Caco-2 (cell line): ENCODE measurements around the gene KCNT2. TPM values are rescaled to one million over a fixed set of nuclear protein-coding genes. Genes with fewer than 3 reads are reported as not detected.
A peak's percentile ranks its signal among the peaks of the same experiment; 100 is the strongest.

Source experiments
- BruUV-seq: library from RNA; stranded (reverse); fragments of 400-500 nt; replicated peaks from 2 replicates; lab custom pipeline; 2021; lab: Mats Ljungman, UMichigan
- CTCF ChIA-PET: fragments of 300-600 bp; sonication (Branson Sonifier 250); formaldehyde crosslinking; loops from one replicate; lab custom pipeline; 2022; ENCODE audit warnings: antibody characterized with exemption; lab: Charles Lee
- POLR2A ChIA-PET: fragments of 300-600 bp; sonication (Branson Sonifier 250); formaldehyde crosslinking; loops from one replicate; lab custom pipeline; 2022; ENCODE audit warnings: antibody characterized with exemption; lab: Charles Lee
- DNase-seq, 2 experiments: peaks; one replicate each; pipeline versions ENCODE4 v3.0.0 to v3.0.0-alpha.2; 2020 to 2022
- H3K27me3 ChIP-seq: replicated peaks from 2 replicates; pipeline ENCODE4 v1.6.0; 2011; ENCODE audit warnings: low read length; ENCODE audit not compliant: control insufficient read depth, insufficient read depth
- H3K36me3 ChIP-seq: 2 replicates; pipeline ENCODE4 v1.5.1; 2011; ENCODE audit warnings: low read length; ENCODE audit not compliant: control insufficient read depth, insufficient read depth
- H3K4me1 ChIP-seq: fragments of 250-450 bp; sonication (Bioruptor Pico); 2 replicates; pipeline ENCODE4 v1.5.1; 2020; ENCODE audit warnings: mild to moderate bottlenecking
- H3K4me3 ChIP-seq: 2 replicates; pipeline ENCODE4 v1.5.1; 2011; ENCODE audit warnings: low read depth, mild to moderate bottlenecking, control low read depth, low read length
- H3K9me3 ChIP-seq: fragments of 250-450 bp; sonication (Bioruptor Pico); 2 replicates; pipeline ENCODE4 v1.5.1; 2020; ENCODE audit warnings: mild to moderate bottlenecking, moderate library complexity
- H3K27ac Mint-ChIP-seq: one replicate; pipeline ENCODE4 v1.8.0; 2022; ENCODE audit warnings: mixed read lengths; ENCODE audit not compliant: unreplicated experiment
- H3K27me3 Mint-ChIP-seq: one replicate; pipeline ENCODE4 v1.8.0; 2022; ENCODE audit warnings: mixed read lengths; ENCODE audit not compliant: insufficient read depth, unreplicated experiment
- H3K36me3 Mint-ChIP-seq: one replicate; pipeline ENCODE4 v1.8.0; 2022; ENCODE audit warnings: mild to moderate bottlenecking, mixed read lengths; ENCODE audit not compliant: insufficient read depth, unreplicated experiment
- H3K4me1 Mint-ChIP-seq: one replicate; pipeline ENCODE4 v1.8.0; 2022; ENCODE audit warnings: low read depth, mixed read lengths; ENCODE audit not compliant: unreplicated experiment
- H3K4me3 Mint-ChIP-seq: one replicate; pipeline ENCODE4 v1.8.0; 2022; ENCODE audit warnings: mild to moderate bottlenecking, moderate library complexity, mixed read lengths; ENCODE audit not compliant: unreplicated experiment
- H3K9me3 Mint-ChIP-seq: one replicate; pipeline ENCODE4 v1.8.0; 2022; ENCODE audit warnings: mixed read lengths; ENCODE audit not compliant: unreplicated experiment
- intact Hi-C: fragments of 100-400 bp; cut with micrococcal nuclease; formaldehyde crosslinking; loops from one replicate; pipeline ENCODE4 v1.10.0; 2022; ENCODE audit not compliant: unreplicated experiment
- total RNA-seq: library from RNA; stranded (reverse); gene quantifications from 2 replicates; pipeline ENCODE4 v1.2.3, GENCODE V29; 2022
- TF ChIP-seq, protein P1 (sequence below), 2 experiments: fragments of 200-600 bp in 1 of 2; IDR thresholded peaks; 1 replicate in 1 of 2; 2 replicates in 1 of 2; pipeline versions ENCODE4 v1.5.1 to v1.8.0; 2011 to 2022; ENCODE audit warnings: antibody characterized with exemption in 1 of 2, control low read depth in 1 of 2, inconsistent platforms in 1 of 2, low read depth in 1 of 2, low read length in 1 of 2, mild to moderate bottlenecking in 1 of 2, moderate library complexity in 1 of 2; ENCODE audit not compliant: insufficient read depth in 1 of 2, severe bottlenecking in 1 of 2, unreplicated experiment in 1 of 2

KCNT2 gene
- total RNA-seq, 1 experiment from 2014 or later, result not detected

DNA sequence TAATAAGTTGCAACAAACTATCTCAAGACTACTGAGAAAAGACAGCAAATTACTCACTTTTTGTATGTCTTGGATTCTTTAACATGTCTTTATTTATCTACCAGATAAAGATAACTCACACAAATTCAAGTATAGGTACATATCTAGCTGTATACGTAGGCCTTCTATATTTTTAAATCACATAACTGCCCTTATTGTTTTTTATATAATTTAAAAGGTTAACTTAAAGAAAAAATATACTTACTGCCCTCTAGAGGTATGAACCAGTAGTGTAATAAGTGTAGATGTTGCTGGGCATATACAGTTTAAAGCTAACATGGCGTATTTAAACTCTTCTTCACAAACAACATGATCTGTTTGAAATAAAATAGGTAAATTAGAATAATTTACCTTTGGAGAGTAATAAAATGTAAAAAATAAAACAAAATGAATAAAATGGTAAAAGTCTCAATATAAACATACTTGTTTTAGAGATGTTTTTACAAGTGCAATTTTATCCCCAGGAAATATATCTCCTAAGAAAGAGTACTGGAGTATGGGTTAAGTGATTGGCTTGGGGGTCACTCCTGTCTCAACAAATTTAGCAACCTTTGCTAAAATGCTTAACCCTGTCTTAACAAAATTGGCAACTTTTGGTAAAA is 235.2 kb downstream of the KCNT2 start:
- H3K4me3 ChIP-seq, result no peak overlapping the region
- ChIA-PET POLR2A (no interaction called here), CTCF (no interaction called here)
- H3K9me3 Mint-ChIP-seq, result no peaks in the 10 kb centered on the region
- no peaks in the 10 kb centered on the region for H3K4me1 ChIP-seq
- DNase-seq, result no peak
- TF ChIP-seq, protein P1, sequence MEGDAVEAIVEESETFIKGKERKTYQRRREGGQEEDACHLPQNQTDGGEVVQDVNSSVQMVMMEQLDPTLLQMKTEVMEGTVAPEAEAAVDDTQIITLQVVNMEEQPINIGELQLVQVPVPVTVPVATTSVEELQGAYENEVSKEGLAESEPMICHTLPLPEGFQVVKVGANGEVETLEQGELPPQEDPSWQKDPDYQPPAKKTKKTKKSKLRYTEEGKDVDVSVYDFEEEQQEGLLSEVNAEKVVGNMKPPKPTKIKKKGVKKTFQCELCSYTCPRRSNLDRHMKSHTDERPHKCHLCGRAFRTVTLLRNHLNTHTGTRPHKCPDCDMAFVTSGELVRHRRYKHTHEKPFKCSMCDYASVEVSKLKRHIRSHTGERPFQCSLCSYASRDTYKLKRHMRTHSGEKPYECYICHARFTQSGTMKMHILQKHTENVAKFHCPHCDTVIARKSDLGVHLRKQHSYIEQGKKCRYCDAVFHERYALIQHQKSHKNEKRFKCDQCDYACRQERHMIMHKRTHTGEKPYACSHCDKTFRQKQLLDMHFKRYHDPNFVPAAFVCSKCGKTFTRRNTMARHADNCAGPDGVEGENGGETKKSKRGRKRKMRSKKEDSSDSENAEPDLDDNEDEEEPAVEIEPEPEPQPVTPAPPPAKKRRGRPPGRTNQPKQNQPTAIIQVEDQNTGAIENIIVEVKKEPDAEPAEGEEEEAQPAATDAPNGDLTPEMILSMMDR (IDR thresholded peaks at IDR 0.05; ENCODE audit: insufficient read depth in 1 of 2, low read depth in 1 of 2, low read length in 1 of 2, severe bottlenecking in 1 of 2, unreplicated experiment in 1 of 2), result peak; percentile 33 to 47
- no peaks in the 10 kb centered on the region for H3K27me3 ChIP-seq
- intact Hi-C loops, result loop anchor here (2.0 kb wide), 1 partner anchor 18 kb away; no protein-coding TSS in a partner anchor
- H3K27ac Mint-ChIP-seq, result no peak overlapping the region
- no peaks in the 10 kb centered on the region for H3K36me3 ChIP-seq
- peaks cover 2% of the 10 kb centered on the region for H3K27me3 Mint-ChIP-seq
- no peaks in the 10 kb centered on the region for H3K36me3 Mint-ChIP-seq
- H3K4me1 Mint-ChIP-seq, result peaks cover 4% of the 10 kb centered on the region
- H3K4me3 Mint-ChIP-seq, result no peak overlapping the region
- BruUV-seq, result no TSS peak
- no peaks in the 10 kb centered on the region for H3K9me3 ChIP-seq

DNA sequence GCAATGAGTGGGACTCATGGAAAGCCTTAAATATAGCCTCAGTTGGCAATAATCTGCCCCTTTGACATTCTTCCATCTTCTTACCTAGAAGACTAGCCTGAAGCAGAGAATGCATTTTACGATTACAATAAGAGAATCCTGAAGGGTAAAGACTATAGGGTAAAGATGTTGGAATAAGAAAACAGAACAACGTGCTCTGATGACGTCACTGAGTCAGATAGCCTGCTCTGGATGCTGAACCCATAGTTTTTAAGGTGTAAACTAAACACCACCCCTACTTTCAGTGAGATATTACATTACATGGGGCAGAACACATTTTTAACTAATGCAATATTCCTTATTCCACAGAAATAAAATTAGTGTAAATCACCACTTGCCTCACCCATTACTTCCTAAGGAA is 240.4 kb downstream of the KCNT2 start:
- no peak overlapping the region for H3K4me3 ChIP-seq
- Mint-ChIP-seq H3K36me3 (no peaks in the 10 kb centered on the region), H3K4me3 (no peak overlapping the region), H3K4me1 (no peaks in the 10 kb centered on the region), H3K27me3 (peaks cover 2% of the 10 kb centered on the region), H3K9me3 (no peaks in the 10 kb centered on the region), H3K27ac (no peak overlapping the region)
- H3K4me1 ChIP-seq, result no peaks in the 10 kb centered on the region
- no peak for DNase-seq
- no peaks in the 10 kb centered on the region for H3K27me3 ChIP-seq
- H3K9me3 ChIP-seq, result no peaks in the 10 kb centered on the region
- CTCF ChIA-PET, result no interaction called here
- TF ChIP-seq, protein P1 (IDR thresholded peaks at IDR 0.05; ENCODE audit: insufficient read depth in 1 of 2, low read depth in 1 of 2, low read length in 1 of 2, severe bottlenecking in 1 of 2, unreplicated experiment in 1 of 2), result no peak
- BruUV-seq, result no TSS peak
- no peaks in the 10 kb centered on the region for H3K36me3 ChIP-seq
- POLR2A ChIA-PET, result no interaction called here
- intact Hi-C loops, result no loop called here

DNA sequence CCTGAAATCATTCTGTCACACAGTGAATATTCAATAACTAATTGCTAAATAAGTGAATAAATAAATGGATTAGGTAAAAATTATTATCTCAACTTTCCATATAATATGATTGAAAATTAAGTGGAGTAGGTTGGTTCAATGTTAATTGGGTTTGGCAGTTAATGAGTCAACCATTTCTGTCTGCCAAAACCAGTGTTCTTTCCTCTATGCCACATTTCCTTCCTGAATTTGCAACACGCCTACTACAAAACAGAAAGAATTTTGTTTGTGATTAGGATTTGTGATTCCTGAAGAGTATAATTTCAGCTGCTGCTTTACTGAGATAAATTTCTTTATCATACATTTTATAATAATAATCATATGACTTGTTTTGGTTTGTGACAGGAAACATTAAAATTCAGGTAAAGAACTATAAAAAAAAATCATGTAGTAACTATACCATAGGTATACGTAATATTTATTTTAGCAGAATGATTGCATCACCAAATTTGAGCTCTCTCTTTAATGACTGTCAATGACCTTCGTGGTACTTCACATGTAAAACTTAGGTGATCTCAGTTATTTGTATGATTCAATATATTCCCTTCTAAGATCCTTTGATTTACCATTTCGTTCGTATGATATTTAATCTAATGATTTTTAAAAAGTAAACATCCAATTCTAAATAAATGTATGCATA is 241.3 kb downstream of the KCNT2 start:
- Histone ChIP-seq H3K4me1 (no peaks in the 10 kb centered on the region), H3K27me3 (no peaks in the 10 kb centered on the region), H3K9me3 (no peaks in the 10 kb centered on the region), H3K36me3 (no peaks in the 10 kb centered on the region), H3K4me3 (no peak overlapping the region)
- H3K27ac Mint-ChIP-seq, result no peak overlapping the region
- ChIA-PET CTCF (no interaction called here), POLR2A (no interaction called here)
- TF ChIP-seq, protein P1 (IDR thresholded peaks at IDR 0.05; ENCODE audit: insufficient read depth in 1 of 2, low read depth in 1 of 2, low read length in 1 of 2, severe bottlenecking in 1 of 2, unreplicated experiment in 1 of 2), result no peak
- intact Hi-C loops, result no loop called here
- no peaks in the 10 kb centered on the region for H3K36me3 Mint-ChIP-seq
- H3K27me3 Mint-ChIP-seq, result peaks cover 2% of the 10 kb centered on the region
- no peak overlapping the region for H3K4me3 Mint-ChIP-seq
- DNase-seq, result no peak
- no TSS peak for BruUV-seq
- H3K9me3 Mint-ChIP-seq, result no peaks in the 10 kb centered on the region
- H3K4me1 Mint-ChIP-seq, result no peaks in the 10 kb centered on the region
